ENCODE results near the gene ORAI2. TPM values are rescaled to one million over a fixed set of nuclear protein-coding genes. Genes with fewer than 3 reads are reported as not detected.

The ORAI2 gene
- 10 to 100 TPM in 2 of 4 donors, 1 to 10 TPM in 2; 6.4 to 15.8 (median 11.1) TPM for total RNA-seq
- polyA plus RNA-seq = 10 to 100 TPM in 1 of 3 donors, 1 to 10 TPM in 2; 1.4 to 38.7 (median 3.6) TPM

DNA sequence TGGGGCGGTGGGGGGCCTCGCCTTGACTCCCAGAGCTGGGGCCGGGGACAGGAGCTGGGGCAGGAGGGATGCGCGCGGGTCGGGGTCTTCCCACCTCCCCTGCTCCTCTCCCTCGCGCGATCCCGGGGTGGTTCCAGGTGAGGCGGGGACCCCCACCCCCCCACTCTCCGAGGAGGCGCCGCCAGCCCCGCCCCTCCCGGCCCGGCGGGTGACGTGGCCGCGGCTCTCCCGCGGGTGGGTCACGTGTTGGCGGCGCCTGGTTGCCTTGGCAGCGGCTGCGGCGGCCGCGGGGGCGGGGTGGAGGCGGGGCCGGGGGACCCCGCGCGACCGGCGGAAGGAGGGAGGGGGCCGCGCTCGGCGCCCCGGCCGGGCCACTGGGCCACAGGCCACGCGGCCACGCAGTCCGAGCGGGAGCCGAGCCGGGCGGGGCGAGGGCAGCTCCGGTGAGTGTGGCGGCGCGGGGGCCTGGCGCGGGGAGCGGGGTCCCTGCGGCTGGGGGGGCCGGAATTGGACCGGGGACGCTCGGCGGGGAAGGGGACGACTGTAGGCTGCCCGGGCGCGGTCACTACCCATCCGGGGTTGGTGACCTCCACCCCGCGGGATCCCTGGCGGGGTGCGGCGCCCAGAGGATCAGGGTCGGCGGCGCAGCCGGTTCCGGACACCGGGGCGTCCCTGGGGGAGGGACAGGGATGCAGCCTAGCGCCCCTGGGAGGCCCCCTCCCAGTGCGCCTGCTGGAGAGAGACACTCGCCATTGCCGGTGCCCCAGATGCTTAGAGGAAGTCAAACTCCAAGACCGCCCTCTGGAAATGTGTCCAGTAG is at the start of gene ORAI2:
TSS of gene ORAI2 (plus strand) at position 357 of the 820 bp plus-strand sequence. CDS start 5,382 bp downstream, outside the sequence.
- peak within 1 kb of the TSS; percentile 50 to 75 (median 64) for H3K27ac ChIP-seq
- intact Hi-C loops (cut with DNase I) = no loop called here
- H3K36me3 ChIP-seq = no peaks in the 10 kb centered on the region
- H3K27me3 ChIP-seq = no peaks in the 10 kb centered on the region
- 1% methylated on average over 90 of the region's 90 CpGs for WGBS, 2 donors
- TF ChIP-seq EP300 (IDR thresholded peaks at IDR 0.05) (no peak), POLR2AphosphoS5 (IDR thresholded peaks at IDR 0.05) (no peak), POLR2A (IDR thresholded peaks at IDR 0.05) (no peak)
- TF ChIP-seq, protein P1, sequence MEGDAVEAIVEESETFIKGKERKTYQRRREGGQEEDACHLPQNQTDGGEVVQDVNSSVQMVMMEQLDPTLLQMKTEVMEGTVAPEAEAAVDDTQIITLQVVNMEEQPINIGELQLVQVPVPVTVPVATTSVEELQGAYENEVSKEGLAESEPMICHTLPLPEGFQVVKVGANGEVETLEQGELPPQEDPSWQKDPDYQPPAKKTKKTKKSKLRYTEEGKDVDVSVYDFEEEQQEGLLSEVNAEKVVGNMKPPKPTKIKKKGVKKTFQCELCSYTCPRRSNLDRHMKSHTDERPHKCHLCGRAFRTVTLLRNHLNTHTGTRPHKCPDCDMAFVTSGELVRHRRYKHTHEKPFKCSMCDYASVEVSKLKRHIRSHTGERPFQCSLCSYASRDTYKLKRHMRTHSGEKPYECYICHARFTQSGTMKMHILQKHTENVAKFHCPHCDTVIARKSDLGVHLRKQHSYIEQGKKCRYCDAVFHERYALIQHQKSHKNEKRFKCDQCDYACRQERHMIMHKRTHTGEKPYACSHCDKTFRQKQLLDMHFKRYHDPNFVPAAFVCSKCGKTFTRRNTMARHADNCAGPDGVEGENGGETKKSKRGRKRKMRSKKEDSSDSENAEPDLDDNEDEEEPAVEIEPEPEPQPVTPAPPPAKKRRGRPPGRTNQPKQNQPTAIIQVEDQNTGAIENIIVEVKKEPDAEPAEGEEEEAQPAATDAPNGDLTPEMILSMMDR (IDR thresholded peaks at IDR 0.05) = no peak
- peaks cover 0 to 30% (median 29%) of the 10 kb centered on the region in 4 donors for H3K4me1 ChIP-seq
- no peaks in the 10 kb centered on the region for H3K9me3 ChIP-seq
- peak; percentile 89 for DNase-seq
- H3K4me3 ChIP-seq = peak within 1 kb of the TSS; percentile 55 to 98 (median 79)

DNA sequence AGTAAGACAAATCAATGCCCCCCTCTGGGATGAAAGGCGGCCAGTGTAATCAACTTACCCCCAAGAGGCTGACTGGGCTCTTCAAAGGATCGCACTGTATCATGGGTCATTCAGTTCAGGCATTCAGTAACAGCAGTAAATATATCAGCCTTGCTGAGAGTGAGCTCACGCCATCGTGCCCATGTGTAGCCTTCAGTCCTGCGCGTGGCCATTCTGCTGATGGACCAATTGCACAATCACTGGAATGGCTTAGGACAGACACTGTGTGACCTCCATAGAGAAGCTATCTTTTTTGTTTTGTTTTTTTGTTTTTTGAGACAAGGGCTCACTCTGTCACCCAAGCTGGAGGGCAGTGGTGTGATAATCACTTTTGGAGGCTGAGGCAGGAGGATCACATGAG is 46.3 kb upstream of the ORAI2 start:
- intact Hi-C loops (cut with DNase I) = no loop called here
- Histone ChIP-seq H3K4me3 (no peak overlapping the region), H3K4me1 (no peaks in the 10 kb centered on the region), H3K36me3 (peaks cover 0 to 32% (median 1%) of the 10 kb centered on the region in 4 donors), H3K27me3 (no peaks in the 10 kb centered on the region), H3K27ac (no peak overlapping the region), H3K9me3 (no peaks in the 10 kb centered on the region)
- no peak for DNase-seq
- TF ChIP-seq, protein P1 (IDR thresholded peaks at IDR 0.05) = no peak
- TF ChIP-seq POLR2A (IDR thresholded peaks at IDR 0.05) (no peak), POLR2AphosphoS5 (IDR thresholded peaks at IDR 0.05) (no peak), EP300 (IDR thresholded peaks at IDR 0.05) (no peak)
- WGBS, 2 donors = 95 to 97% methylated on average over 6 of the region's 6 CpGs

DNA sequence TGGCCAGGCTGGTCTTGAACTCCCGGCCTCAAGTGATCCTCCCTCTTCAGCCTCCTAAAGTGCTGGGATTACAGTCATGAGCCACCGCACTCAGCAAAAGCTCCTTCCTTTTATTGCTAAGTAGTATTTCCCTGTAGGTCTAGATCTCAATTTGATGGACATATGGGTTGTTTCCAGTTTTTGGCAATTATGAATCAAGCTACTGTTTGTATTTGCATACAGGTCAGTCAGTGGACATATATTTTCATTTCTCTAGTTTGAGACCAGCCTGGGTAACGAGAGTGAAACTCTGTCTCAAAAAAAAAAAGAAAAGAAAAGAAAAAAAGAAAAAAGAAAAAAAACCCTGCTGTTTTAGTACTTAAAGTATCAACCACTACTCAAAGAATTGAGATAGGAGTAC is 43.6 kb upstream of the ORAI2 start:
- TF ChIP-seq EP300 (IDR thresholded peaks at IDR 0.05) (no peak), POLR2AphosphoS5 (IDR thresholded peaks at IDR 0.05) (no peak), POLR2A (IDR thresholded peaks at IDR 0.05) (no peak)
- TF ChIP-seq, protein P1 (IDR thresholded peaks at IDR 0.05) = no peak
- 88 to 90% methylated on average over 3 of the region's 3 CpGs for WGBS, 2 donors
- intact Hi-C loops (cut with DNase I) = loop anchor here (1.0 to 5.0 kb wide), 2 partner anchors 110 to 848 kb away; no protein-coding TSS in a partner anchor
- Histone ChIP-seq H3K27ac (no peak overlapping the region), H3K27me3 (no peaks in the 10 kb centered on the region), H3K4me1 (no peaks in the 10 kb centered on the region), H3K4me3 (no peak overlapping the region), H3K36me3 (peaks cover 0 to 19% (median 1%) of the 10 kb centered on the region in 4 donors), H3K9me3 (no peaks in the 10 kb centered on the region)
- no peak for DNase-seq

DNA sequence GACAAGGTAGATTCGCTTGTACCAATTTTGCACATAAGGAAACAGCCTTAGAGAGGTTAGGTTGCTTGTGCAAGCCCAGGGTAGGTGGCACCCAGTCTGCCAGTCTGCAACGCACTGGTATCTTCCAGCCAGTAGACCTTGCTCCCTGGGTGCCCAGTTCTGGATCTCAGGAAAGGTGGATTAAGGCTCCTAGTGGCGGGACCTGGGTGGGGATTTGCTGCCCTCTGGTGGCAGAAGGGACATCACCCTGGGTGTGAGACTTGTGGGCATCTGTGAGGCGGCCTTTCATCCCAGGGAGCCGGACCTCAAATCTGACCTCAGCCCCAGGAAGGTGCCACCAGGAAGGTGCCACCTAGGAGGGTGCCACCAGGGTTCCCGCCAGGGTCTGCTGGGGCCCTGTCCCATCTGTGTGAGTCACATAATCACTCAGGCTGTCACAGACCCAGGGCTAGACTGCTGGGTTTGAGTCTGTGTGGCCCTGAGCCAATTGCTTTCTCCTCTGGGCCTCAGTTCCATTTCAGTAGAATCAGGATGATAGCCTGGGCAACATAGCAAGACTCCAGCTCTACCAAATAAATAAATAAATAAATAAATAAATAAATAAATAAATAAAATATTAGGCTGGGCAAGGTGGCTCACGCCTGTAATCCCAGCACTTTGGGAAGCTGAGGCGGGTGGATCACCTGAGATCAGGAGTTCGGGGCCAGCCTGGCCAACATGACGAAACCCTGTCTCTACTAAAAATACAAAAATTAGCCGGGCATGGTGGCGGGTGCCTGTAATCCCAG is 42.5 kb upstream of the ORAI2 start:
- no peaks in the 10 kb centered on the region for H3K27me3 ChIP-seq
- no peaks in the 10 kb centered on the region for H3K9me3 ChIP-seq
- WGBS, 2 donors = 61 to 73% methylated on average over 12 of the region's 12 CpGs
- H3K4me1 ChIP-seq = peaks cover 0 to 5% (median 0%) of the 10 kb centered on the region in 4 donors
- intact Hi-C loops (cut with DNase I) = loop anchor here (1.0 to 5.0 kb wide), 2 partner anchors 111 to 849 kb away; no protein-coding TSS in a partner anchor
- H3K4me3 ChIP-seq = no peak overlapping the region
- H3K27ac ChIP-seq = no peak overlapping the region
- H3K36me3 ChIP-seq = peaks cover 0 to 10% (median 1%) of the 10 kb centered on the region in 4 donors
- DNase-seq = peak; percentile 88
- no peak for TF ChIP-seq EP300 (IDR thresholded peaks at IDR 0.05)
- TF ChIP-seq, protein P1 (IDR thresholded peaks at IDR 0.05) = peak; percentile 81 to 93 (median 91)
